ENCODE measurements around the gene GLIS1.

DNA sequence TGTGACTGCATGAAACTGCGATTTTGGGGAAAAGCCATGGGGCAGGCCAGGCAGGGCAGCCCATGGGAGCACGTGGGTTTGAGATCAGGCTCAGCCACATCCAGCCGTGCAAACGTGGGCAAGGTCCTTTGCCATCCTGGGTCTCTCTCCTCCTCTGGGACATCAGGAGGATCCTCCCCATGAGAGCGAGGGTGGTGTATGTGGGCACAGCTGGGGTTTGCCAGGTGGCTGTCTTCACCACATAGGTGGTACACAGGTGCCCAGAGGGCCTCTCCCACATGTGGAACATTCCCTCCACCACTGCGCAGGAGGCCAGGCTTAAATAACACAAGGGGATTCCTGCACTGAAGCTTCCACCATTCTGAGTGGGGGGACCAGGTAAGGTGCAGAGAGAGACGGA, 143.1 kb downstream of the GLIS1 start:
- TF ChIP-seq FOXP2 (optimal IDR thresholded peaks at IDR 0.05; ENCODE audit: control extremely low read depth, extremely low read length, insufficient read depth) = no peak
- TF ChIP-seq POLR2AphosphoS5 (IDR thresholded peaks at IDR 0.05; ENCODE audit: borderline replicate concordance, low read depth, low read length) = no peak
- TF ChIP-seq EZH2 (IDR thresholded peaks at IDR 0.05) = no peak

Data from SK-N-MC (cell line).